Measurements from ENCODE around the gene MROH2A.
"Not testable (repeated sequence)": the region's sequence is repeated elsewhere in the genome, so short reads cannot be mapped to it uniquely, and the experiment has no call there.

Gene MROH2A

DNA sequence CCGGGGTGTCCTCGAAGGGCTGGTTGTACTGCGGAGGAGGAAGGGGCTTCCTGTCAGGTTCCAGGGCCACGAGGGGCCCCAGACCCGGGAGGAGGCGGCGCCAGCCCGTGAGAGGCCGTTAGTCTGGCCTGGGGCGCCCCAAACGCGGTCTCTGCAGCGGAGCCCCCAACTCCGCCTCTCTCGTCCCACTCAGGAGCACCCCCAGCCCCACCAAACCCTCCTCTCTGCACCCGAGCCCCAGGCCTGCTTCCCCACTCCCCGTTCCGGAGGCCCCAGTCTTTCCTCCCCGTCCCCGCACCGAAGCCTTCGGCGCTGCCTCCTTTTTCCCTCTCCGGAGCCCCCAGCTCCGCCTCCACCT is 75.7 kb downstream of the MROH2A start:
- DNase-seq (ENCODE audit: low read depth) = no peak

GRCh38 chr2:233854241-233854981 is 76.3 kb downstream of the MROH2A start, which contains the start of gene HJURP:
Gene HJURP, minus strand, starts transcription at chr2:233854535. Its CDS starts 35 bp downstream, at chr2:233854500.
- DNase-seq (ENCODE audit: low read depth) = peak; percentile 99

GRCh38 chr2:233855345-233855744 is 77.2 kb downstream of the MROH2A start:
- no peak for DNase-seq (ENCODE audit: low read depth)

DNA sequence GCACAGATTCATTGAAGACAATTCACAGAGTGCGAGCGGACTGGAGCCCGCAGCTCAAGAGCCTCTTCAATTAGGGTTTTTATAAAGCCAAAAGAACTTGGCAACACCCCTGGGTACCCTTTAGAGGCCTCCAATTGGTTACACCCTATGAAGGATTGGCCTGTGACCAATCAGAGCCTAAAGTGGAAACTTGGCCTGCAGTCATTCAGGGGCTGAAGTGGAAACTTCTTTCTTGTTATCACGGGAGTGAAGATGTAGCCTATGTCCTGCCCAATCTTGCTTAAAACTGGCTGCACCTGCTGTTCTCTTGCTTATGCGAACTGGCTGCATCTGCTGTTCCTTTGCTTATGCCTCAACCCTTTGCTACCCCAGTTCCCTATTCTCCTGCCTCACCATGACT is 78.1 kb downstream of the MROH2A start:
- no peak for DNase-seq (ENCODE audit: low read depth)

DNA sequence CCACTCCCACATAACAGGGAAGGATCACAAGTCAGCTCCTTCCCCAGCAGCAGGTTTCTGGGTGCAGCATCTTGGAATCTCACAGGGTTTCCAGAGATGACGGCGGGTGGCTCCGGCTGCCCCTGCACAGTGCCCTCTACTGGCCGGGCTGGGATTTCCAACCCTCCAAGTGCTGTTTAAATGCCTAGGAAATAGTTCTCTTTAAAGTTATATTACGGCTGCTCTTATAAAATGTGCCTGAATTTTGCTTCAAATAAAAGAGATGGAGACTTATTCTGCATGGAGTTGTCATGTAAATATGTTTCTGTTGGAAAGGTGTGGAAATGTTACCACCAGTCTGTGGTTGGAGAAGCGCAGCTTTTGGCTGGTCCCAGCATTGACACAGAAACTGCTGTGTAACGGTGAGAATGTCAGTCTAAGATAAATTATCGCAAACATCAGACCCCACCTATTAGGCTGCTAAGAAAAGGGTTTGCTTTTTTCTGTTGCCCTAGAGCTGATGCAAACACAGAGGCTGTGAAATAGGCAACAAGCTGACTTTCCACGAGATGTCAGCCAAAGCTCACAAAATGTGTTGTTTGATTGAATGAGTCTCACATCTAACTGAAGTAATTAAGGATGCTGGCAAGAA is 79.5 kb downstream of the MROH2A start:
- DNase-seq (ENCODE audit: low read depth) = peak; percentile 32

DNA sequence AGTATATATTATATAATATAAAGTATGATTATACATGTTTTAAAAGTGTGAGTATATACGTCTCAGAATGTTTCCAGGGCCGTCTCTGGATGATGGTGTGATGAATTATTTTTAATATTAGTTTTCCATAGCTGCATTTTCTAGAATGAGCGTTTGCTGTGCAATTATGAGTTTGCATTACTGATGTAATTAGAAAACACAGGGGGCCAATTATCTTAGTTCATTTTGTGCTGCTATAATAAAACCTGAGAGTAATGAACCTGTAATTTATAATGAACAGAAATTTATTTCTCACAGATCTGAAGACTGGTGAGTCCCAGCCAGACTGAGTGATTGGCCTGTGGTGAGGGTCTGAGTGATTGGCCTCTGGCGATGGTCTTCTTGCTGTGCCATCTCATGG is 80.2 kb downstream of the MROH2A start:
- no peak for DNase-seq (ENCODE audit: low read depth)

DNA sequence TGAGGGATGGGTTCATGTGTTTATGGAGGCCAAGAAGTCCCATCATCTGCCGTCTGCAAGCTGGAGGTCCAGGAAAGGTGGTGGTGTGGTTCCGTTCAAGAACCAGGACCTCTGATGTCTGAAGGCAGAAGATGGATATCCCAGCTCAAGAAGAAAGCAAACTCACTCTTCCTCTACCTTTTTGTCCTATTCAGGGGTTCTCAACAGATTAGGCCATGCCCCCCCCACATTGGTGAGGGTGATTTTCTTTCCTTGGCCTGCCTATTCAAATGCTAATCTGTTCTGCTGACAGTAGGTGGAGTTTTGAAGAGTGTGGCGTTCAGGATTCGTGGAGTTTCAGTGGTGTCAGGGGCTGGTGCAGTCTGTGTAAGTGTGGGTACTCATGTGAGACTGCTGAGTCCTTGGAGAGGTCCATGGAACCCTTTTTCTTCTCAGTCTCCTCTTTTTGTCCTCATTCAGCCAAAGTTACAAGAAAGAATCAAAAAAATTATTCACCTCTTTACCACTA is 84.2 kb downstream of the MROH2A start:
- no peak for DNase-seq (ENCODE audit: low read depth)

DNA sequence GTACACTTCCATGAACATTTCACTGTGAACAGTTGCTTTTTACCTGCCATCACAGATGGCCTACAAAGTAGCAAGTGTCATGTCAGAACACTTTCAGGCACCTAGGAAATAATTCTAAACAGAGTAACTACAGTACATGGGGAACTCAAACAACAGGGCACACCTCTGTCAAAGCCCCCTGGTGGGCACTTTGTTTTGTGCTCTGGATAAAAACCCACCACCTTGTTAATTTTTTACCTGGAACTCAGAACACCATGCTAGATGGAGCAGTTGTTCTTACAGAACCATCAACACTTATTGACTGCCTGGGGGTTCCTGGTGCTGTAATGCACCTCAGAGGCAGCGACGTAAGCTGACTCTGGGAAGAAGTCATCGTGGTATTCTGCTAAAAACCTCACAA is 87.7 kb downstream of the MROH2A start:
- DNase-seq (ENCODE audit: low read depth) = peak; percentile 22

- no peak for DNase-seq (ENCODE audit: low read depth)
These were observed 88.3 kb downstream of the MROH2A start for GRCh38 chr2:233866479-233866878.

DNA sequence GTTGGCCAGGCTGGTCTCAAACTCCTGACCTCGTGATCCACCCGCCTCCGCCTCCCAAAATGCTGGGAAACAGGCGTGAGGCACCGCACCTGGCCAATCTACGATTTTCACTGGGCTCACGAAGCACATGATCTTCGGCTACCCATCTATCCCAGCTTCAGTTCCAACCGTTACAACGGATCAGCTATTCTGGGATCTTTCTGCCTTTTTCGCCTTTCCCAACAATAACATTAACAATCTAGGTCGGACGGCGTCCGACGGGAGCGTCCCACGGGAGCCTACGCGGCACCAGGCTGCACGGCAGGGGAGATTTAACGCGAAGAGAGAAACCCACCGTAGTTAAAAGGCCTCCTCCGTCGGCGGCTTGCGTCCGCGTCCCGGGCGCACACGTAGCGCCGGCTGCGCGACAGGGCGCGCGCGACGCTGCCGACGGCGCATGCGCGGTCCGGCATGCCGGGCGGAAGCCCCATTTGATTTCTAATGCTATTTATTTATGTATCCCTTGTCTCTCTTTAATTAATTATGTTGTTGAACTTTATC is 89.9 kb downstream of the MROH2A start, which contains the start of gene MSL3B:
Gene MSL3B (minus strand): TSS at position 394 of the 540 bp plus-strand sequence.
- peak; percentile 72 for DNase-seq (ENCODE audit: low read depth)

DNA sequence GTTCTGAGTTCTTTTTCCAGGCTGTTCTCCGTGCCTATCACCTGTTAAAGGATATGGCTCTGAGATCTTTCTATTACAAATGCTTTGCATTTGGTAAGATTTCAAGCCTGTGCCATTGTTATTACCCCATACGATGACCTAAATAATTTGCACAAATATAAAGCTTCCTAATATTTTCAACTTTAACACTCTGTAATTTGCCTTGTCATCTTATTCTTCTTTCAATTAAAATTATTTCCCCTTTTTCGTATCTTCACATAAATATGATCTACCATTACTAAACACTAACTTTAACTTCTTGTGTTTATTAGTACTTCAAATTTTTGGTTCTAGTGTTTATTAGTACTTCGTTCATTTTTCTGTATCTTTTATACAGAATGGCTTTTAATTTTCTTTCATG is 93.3 kb downstream of the MROH2A start:
- DNase-seq (ENCODE audit: low read depth) = no peak

- DNase-seq (ENCODE audit: low read depth) = not testable (repeated sequence)
These were observed 94.0 kb downstream of the MROH2A start for GRCh38 chr2:233872125-233872524.

DNA sequence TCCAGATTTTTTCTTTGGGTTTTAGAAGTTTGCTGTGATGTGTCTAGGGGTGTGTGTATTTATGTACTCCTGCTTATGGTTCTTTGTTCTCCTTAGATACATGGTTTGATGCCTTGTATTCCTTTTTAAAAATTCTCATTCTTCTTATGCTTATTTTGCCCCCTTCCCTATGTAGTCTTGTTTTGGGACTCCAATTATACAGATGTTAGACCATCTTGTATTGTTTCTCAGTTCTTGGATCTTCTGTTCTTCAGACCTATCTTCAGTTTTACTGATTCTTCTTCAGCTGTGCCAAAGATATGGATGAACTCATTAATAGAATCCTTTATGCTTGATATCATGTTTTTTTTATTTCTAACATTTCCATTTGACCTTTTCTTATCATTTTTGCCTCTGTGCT is 104.2 kb downstream of the MROH2A start:
- DNase-seq (ENCODE audit: low read depth) = no peak
